ENCODE results near the gene ANKRA2. TPM values are rescaled to one million over a fixed set of nuclear protein-coding genes. Genes with fewer than 3 reads are reported as not detected.

The ANKRA2 gene
- polyA plus RNA-seq, 3 donors = 13.4 to 14.9 (median 13.5) TPM

GRCh38 chr5:73515232-73515631 lies 50.2 kb downstream of the ANKRA2 start:
- Histone ChIP-seq H3K4me3 (replicated peaks in 1 of 3; ENCODE audit: low read depth in 2 of 3, low read length in 3 of 3) (no peak overlapping the region), H3K27ac (ENCODE audit: low read depth in 1 of 2, low read length in 2 of 2) (no peak overlapping the region), H3K9ac (ENCODE audit: insufficient read depth, low read length, poor library complexity, severe bottlenecking) (no peak overlapping the region), H3K79me2 (ENCODE audit: insufficient read depth, low read length) (no peaks in the 10 kb centered on the region), H3K27me3 (ENCODE audit: control insufficient read depth in 2 of 2, insufficient read depth in 2 of 2, low read length in 2 of 2) (no peaks in the 10 kb centered on the region), H4K20me1 (ENCODE audit: insufficient read depth, low read length) (no peaks in the 10 kb centered on the region), H3K4me1 (ENCODE audit: control insufficient read depth in 1 of 2, insufficient read depth in 2 of 2, low read length in 2 of 2) (no peaks in the 10 kb centered on the region), H3K36me3 (replicated peaks in 1 of 2; ENCODE audit: control insufficient read depth in 1 of 2, insufficient read depth in 2 of 2, low read length in 2 of 2) (no peaks in the 10 kb centered on the region), H3K9me3 (replicated peaks in 1 of 2; ENCODE audit: control insufficient read depth in 1 of 2, insufficient read depth in 1 of 2, low read length in 2 of 2) (no peaks in the 10 kb centered on the region), H3K4me2 (replicated peaks; ENCODE audit: extremely low read depth, low read length, poor library complexity, severe bottlenecking) (no peak overlapping the region), H2AFZ (ENCODE audit: insufficient read depth, low read depth, low read length, poor library complexity, severe bottlenecking) (peak overlapping the region; percentile 24)
- intact Hi-C loops (cut with micrococcal nuclease) = no loop called here
- no CpG with 5 or more reads among the region's 4 CpGs for WGBS (ENCODE audit: insufficient coverage)
- peaks cover 0 to 3% (median 1%) of the 10 kb centered on the region in 3 donors for H3K27me3 Mint-ChIP-seq (ENCODE audit: low read depth in 3 of 3)
- peak overlapping the region in 2 of 7 donors; percentile 22 to 52 for H3K27ac Mint-ChIP-seq
- no peak overlapping the region for H3K4me3 Mint-ChIP-seq
- no peak for DNase-seq
- H3K9me3 Mint-ChIP-seq = no peaks in the 10 kb centered on the region
- peaks cover 14% of the 10 kb centered on the region for H3K4me1 Mint-ChIP-seq
- TF ChIP-seq, protein P1, sequence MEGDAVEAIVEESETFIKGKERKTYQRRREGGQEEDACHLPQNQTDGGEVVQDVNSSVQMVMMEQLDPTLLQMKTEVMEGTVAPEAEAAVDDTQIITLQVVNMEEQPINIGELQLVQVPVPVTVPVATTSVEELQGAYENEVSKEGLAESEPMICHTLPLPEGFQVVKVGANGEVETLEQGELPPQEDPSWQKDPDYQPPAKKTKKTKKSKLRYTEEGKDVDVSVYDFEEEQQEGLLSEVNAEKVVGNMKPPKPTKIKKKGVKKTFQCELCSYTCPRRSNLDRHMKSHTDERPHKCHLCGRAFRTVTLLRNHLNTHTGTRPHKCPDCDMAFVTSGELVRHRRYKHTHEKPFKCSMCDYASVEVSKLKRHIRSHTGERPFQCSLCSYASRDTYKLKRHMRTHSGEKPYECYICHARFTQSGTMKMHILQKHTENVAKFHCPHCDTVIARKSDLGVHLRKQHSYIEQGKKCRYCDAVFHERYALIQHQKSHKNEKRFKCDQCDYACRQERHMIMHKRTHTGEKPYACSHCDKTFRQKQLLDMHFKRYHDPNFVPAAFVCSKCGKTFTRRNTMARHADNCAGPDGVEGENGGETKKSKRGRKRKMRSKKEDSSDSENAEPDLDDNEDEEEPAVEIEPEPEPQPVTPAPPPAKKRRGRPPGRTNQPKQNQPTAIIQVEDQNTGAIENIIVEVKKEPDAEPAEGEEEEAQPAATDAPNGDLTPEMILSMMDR (IDR thresholded peaks at IDR 0.05) = no peak
- H3K36me3 Mint-ChIP-seq = no peaks in the 10 kb centered on the region

- no peak overlapping the region for H2AFZ ChIP-seq (ENCODE audit: insufficient read depth, low read depth, low read length, poor library complexity, severe bottlenecking)
- DNase-seq = no peak
- no peak overlapping the region for H3K4me3 ChIP-seq (replicated peaks in 1 of 3; ENCODE audit: low read depth in 2 of 3, low read length in 3 of 3)
- no peaks in the 10 kb centered on the region for H3K27me3 ChIP-seq (ENCODE audit: control insufficient read depth in 2 of 2, insufficient read depth in 2 of 2, low read length in 2 of 2)
- H3K4me2 ChIP-seq (replicated peaks; ENCODE audit: extremely low read depth, low read length, poor library complexity, severe bottlenecking) = no peak overlapping the region
- H3K27ac ChIP-seq (ENCODE audit: low read depth in 1 of 2, low read length in 2 of 2) = no peak overlapping the region
- Mint-ChIP-seq H3K9me3 (no peaks in the 10 kb centered on the region), H3K4me1 (peaks cover 9% of the 10 kb centered on the region), H3K27ac (no peak overlapping the region), H3K36me3 (no peaks in the 10 kb centered on the region), H3K4me3 (no peak overlapping the region), H3K27me3 (ENCODE audit: low read depth in 3 of 3) (peaks cover 0 to 3% (median 1%) of the 10 kb centered on the region in 3 donors)
- no peaks in the 10 kb centered on the region for H3K4me1 ChIP-seq (ENCODE audit: control insufficient read depth in 1 of 2, insufficient read depth in 2 of 2, low read length in 2 of 2)
- H3K9ac ChIP-seq (ENCODE audit: insufficient read depth, low read length, poor library complexity, severe bottlenecking) = no peak overlapping the region
- H4K20me1 ChIP-seq (ENCODE audit: insufficient read depth, low read length) = no peaks in the 10 kb centered on the region
- H3K9me3 ChIP-seq (replicated peaks in 1 of 2; ENCODE audit: control insufficient read depth in 1 of 2, insufficient read depth in 1 of 2, low read length in 2 of 2) = no peaks in the 10 kb centered on the region
- intact Hi-C loops (cut with micrococcal nuclease) = no loop called here
- no peaks in the 10 kb centered on the region for H3K79me2 ChIP-seq (ENCODE audit: insufficient read depth, low read length)
- no peaks in the 10 kb centered on the region for H3K36me3 ChIP-seq (replicated peaks in 1 of 2; ENCODE audit: control insufficient read depth in 1 of 2, insufficient read depth in 2 of 2, low read length in 2 of 2)
- TF ChIP-seq, protein P1 (IDR thresholded peaks at IDR 0.05) = no peak
- WGBS (ENCODE audit: insufficient coverage) = 80% methylated on average over 1 of the region's 2 CpGs
Measured at GRCh38 chr5:73514418-73514817, 51.0 kb downstream of the ANKRA2 start.

All from CD14-positive monocyte (primary cell).